NCI-H1930 (cell line): Measurements from ENCODE around the gene SUOX.
"Not testable (repeated sequence)": the region's sequence is repeated elsewhere in the genome, so short reads cannot be mapped to it uniquely, and the experiment has no call there.

ENCODE experiments used
- DNase-seq, 2 experiments: peaks; one replicate each; lab custom pipeline; 2025; lab: John Stamatoyannopoulos, UW

SUOX gene

GRCh38 chr12:56020423-56021184 is 23.5 kb downstream of the SUOX start, which contains the start of gene IKZF4:
TSS of gene IKZF4 (plus strand) at chr12:56021043. CDS start at chr12:56021494, 451 bp downstream.
- no peak for DNase-seq

GRCh38 chr12:56021889-56022497 is 24.9 kb downstream of the SUOX start:
- no peak for DNase-seq

- no peak for DNase-seq
Observed at GRCh38 chr12:56028511-56029165, 31.6 kb downstream of the SUOX start.

- DNase-seq, result no peak
Observed at GRCh38 chr12:56029166-56029519, 32.1 kb downstream of the SUOX start.

GRCh38 chr12:56029666-56030293 is 32.7 kb downstream of the SUOX start:
- DNase-seq, result peak in 1 of 2 experiments; percentile 30

GRCh38 chr12:56031987-56032386 is 34.9 kb downstream of the SUOX start:
- DNase-seq, result no peak

GRCh38 chr12:56034586-56035332 is 37.7 kb downstream of the SUOX start:
- DNase-seq, result no peak

GRCh38 chr12:56037161-56037560 is 40.1 kb downstream of the SUOX start:
- DNase-seq, result no peak

GRCh38 chr12:56038022-56038655 is 41.1 kb downstream of the SUOX start:
- DNase-seq, result no peak

GRCh38 chr12:56040151-56040550 is 43.1 kb downstream of the SUOX start:
- DNase-seq, result no peak

- no peak for DNase-seq
Observed at GRCh38 chr12:56040963-56041551, 44.0 kb downstream of the SUOX start.

- DNase-seq, result peak; percentile 98 to 99
Observed at GRCh38 chr12:56041552-56042429, 44.7 kb downstream of the SUOX start, which contains the start of gene RPS26. TSS of gene RPS26 (plus strand) at chr12:56041918. CDS start at chr12:56042167, 249 bp downstream.

- DNase-seq, result not testable (repeated sequence)
Observed at GRCh38 chr12:56042430-56042813, 45.3 kb downstream of the SUOX start.

- DNase-seq, result no peak
Observed at GRCh38 chr12:56042843-56043242, 45.8 kb downstream of the SUOX start.

- no peak for DNase-seq
Observed at GRCh38 chr12:56046027-56046780, 49.1 kb downstream of the SUOX start.

- DNase-seq, result no peak
Observed at GRCh38 chr12:56053407-56053893, 56.4 kb downstream of the SUOX start.
